HepG2 (cell line): ENCODE measurements around the gene CATSPERB.

Experiments
- NR1H2 ChIP-seq: sonication (generic); formaldehyde crosslinking; IDR thresholded peaks from 2 replicates; pipeline ENCODE4 v1.8.1; 2022; ENCODE audit warnings: low read depth, missing genetic modification reagents, borderline replicate concordance
- PREB ChIP-seq: sonication (generic); formaldehyde crosslinking; IDR thresholded peaks from 2 replicates; pipeline ENCODE4 v1.4.0; 2020; ENCODE audit warnings: missing genetic modification reagents
- RAD21 ChIP-seq: fragments of 450-650 bp; formaldehyde crosslinking; IDR thresholded peaks from 2 replicates; pipeline ENCODE4 v1.5.0; 2020; ENCODE audit warnings: mild to moderate bottlenecking
- ZMYM3 ChIP-seq: sonication (generic); formaldehyde crosslinking; IDR thresholded peaks from 2 replicates; pipeline ENCODE4 v1.5.1; 2020; ENCODE audit warnings: mild to moderate bottlenecking, missing genetic modification reagents
- ZNF772 ChIP-seq: sonication (generic); formaldehyde crosslinking; IDR thresholded peaks from 2 replicates; pipeline ENCODE4 v1.5.0; 2020; ENCODE audit warnings: mild to moderate bottlenecking, missing genetic modification reagents
- TF ChIP-seq, protein P1 (sequence below): sonication (generic); formaldehyde crosslinking; IDR thresholded peaks from 2 replicates; pipeline ENCODE4 v1.4.0; 2020; ENCODE audit warnings: missing genetic modification reagents

GRCh38 chr14:91606851-91607250, 125.0 kb downstream of the CATSPERB start:
- TF ChIP-seq, protein P1, sequence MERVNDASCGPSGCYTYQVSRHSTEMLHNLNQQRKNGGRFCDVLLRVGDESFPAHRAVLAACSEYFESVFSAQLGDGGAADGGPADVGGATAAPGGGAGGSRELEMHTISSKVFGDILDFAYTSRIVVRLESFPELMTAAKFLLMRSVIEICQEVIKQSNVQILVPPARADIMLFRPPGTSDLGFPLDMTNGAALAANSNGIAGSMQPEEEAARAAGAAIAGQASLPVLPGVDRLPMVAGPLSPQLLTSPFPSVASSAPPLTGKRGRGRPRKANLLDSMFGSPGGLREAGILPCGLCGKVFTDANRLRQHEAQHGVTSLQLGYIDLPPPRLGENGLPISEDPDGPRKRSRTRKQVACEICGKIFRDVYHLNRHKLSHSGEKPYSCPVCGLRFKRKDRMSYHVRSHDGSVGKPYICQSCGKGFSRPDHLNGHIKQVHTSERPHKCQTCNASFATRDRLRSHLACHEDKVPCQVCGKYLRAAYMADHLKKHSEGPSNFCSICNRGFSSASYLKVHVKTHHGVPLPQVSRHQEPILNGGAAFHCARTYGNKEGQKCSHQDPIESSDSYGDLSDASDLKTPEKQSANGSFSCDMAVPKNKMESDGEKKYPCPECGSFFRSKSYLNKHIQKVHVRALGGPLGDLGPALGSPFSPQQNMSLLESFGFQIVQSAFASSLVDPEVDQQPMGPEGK: no peak
- TF ChIP-seq ZMYM3 (CRISPR knock-in tag) (no peak), RAD21 (CRISPR knock-in tag) (no peak), ZNF772 (CRISPR knock-in tag) (no peak), NR1H2 (CRISPR knock-in tag) (no peak), PREB (CRISPR knock-in tag) (no peak)
